GM18951 (cell line): Measurements from ENCODE around the gene INS.

ENCODE experiments used
- POLR2A ChIP-seq: IDR thresholded peaks from 4 replicates; pipeline ENCODE4 v1.6.1; 2011; ENCODE audit warnings: mild to moderate bottlenecking; ENCODE audit not compliant: insufficient read length, insufficient read depth; ENCODE audit errors: extremely low read depth
- in situ Hi-C: fragments of 300-500 bp; cut with MboI; formaldehyde crosslinking; loops from one replicate; pipeline ENCODE4 v1.12.0; 2022; ENCODE audit warnings: low sequenced_read_pairs, mixed read lengths, inconsistent platforms; ENCODE audit not compliant: unreplicated experiment

INS gene

GRCh38 chr11:2202900-2203439 is 42.0 kb upstream of the INS start:
- no peak for TF ChIP-seq POLR2A
- in situ Hi-C loops: no loop called here

GRCh38 chr11:2202071-2202899 is 41.3 kb upstream of the INS start:
- TF ChIP-seq POLR2A: no peak
- in situ Hi-C loops: no loop called here

GRCh38 chr11:2201542-2201941 is 40.5 kb upstream of the INS start:
- in situ Hi-C loops: no loop called here
- no peak for TF ChIP-seq POLR2A

GRCh38 chr11:2200957-2201519 is 40.0 kb upstream of the INS start:
- TF ChIP-seq POLR2A: no peak
- in situ Hi-C loops: no loop called here

- TF ChIP-seq POLR2A: no peak
- in situ Hi-C loops: no loop called here
Measured at GRCh38 chr11:2200536-2200935, 39.5 kb upstream of the INS start.

DNA sequence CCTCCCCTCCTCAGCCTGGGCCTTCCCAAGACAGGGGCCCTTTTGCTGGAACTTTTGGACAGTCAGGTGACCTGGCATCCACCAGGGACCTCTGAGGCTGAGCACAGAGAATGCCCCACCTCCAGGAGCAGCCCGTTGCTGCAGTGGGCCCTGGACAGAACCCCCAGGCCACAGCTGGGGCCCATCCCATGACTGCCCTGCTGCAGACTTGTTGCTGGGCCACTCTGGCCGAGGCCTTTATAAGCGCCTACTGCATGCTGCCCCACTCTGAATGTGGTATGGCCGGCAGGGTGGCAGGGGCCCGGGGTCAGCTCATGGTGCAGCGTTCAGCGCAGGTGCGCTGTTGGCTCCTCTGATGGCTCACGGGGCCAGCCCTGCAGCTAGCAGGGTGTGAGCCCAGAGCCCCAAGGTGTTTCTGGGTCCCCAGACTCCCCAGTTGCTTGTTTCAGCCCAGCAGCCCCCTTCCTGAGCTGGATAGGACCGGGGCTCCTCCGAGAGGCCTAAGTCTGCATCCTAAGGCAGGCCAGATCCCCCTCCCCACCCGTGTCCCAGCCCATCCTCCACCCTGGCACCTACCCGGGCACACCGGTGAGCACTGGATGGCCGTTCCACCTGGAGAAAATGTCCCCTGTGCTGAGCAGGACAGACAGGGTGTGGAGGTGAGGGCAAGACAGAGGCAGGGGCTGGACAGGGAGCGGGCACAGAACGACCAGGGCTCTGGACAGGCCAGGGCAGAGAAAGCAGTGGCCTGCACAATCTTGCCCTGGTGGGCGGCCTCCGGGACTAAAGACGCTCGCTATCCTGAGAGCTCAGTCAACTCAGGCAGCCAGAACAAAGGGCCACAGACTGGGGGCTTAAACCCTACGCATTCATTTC is 38.7 kb upstream of the INS start:
- in situ Hi-C loops: loop anchor here (10.0 kb wide), 1 partner anchor 225 kb away; no protein-coding TSS in a partner anchor
- no peak for TF ChIP-seq POLR2A

DNA sequence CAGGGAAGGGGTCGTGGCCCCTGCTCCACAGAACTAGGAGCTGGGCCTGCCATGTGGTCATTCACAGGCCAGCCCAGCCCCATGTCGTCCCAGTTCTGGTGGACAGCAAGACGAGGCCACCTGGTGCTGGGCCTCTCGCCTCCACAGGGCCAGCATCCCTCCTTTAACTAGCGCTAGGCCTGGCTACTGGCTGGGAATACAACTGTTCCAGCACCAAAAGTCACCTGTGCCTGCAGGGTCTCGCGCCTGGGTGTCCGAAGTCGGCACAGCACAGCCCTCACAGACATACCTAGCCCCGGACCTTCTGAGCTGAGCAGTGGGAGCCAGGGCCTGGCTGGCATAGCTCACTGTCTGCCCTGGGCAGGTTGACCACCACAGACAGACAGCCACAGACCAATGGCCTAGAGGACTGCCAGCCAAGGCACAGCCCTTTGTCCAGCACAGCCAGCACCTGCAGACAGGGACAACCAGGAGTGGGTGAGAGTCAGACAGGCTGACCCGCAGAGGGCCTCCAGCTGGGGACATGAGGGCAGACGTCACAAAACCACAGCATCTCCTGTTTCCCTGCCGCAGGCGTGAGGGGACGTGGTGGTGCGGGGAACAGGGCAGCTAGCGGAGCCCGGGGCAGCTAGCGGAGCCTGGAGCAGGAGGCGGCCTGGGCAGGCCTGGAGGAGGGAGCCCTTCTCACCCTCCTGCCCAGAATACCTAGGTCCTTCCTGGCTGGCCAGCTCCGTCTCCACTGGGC is 37.8 kb upstream of the INS start:
- in situ Hi-C loops: loop anchor here (10.0 kb wide), 1 partner anchor 226 kb away; no protein-coding TSS in a partner anchor

GRCh38 chr11:2197771-2198520 is 36.9 kb upstream of the INS start:
- no peak for TF ChIP-seq POLR2A
- in situ Hi-C loops: loop anchor here (10.0 kb wide), 1 partner anchor 227 kb away; no protein-coding TSS in a partner anchor

More for the DNA sequence above, 37.8 kb upstream of the INS start:
- TF ChIP-seq POLR2A: no peak

DNA sequence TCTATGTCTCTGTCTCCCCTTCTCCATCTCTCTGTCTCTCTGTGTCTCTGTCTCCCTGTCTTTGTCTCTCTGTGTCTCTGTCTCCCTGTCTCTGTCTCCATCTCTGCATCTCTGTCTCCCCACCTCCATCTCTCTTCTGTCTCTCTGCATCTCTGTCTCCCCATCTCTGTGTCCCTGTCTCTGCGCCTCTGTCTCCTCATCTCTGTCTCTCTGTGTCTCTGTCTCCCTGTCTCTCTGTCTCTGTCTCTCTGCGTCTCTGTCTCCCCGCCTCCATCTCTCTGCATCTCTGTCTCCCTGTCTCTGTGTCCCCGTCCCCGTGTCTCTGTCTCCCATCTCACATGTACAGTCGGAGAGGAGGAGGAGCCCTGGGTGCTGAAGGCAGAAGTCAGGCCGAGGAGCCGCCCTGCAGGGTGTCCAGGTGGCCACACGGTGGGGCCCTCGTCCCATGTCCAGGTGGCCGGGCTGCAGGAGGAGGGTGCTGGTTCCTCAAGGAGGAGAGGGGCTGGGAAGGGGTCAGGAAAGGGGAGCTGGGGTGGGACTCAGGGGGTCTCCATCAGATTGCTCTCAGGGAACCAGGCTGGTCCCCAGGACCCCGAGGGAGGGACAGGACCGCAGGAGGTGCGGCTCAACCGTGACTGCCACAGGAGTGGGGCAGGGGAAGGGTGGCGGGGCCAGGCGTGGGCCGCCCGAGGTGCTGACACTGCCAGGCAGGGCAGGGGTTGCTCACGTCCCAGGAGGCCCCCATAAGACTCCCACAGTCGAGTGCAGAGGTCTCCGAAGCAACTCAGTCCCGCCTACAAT is 36.2 kb upstream of the INS start:
- in situ Hi-C loops: loop anchor here (10.0 kb wide), 1 partner anchor 228 kb away; no protein-coding TSS in a partner anchor

DNA sequence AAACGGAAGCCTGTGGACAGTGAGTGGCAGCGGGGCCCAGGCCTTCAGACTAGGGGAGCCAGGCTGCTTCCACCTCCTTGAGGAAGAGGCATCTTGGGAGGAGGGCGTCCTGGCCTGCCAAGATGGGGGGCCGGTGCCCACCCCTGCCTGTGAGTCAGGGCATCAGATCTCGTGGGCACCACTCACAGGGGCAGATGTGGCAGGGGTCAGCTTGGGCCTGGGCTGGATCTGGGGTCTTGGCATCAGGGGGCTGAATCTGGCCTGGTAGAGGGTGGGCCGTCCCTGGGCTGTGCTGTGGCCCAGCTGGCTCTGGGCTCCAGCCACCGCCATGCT is 34.7 kb upstream of the INS start:
- no peak for TF ChIP-seq POLR2A
- in situ Hi-C loops: loop anchor here (10.0 kb wide), 1 partner anchor 229 kb away; no protein-coding TSS in a partner anchor

More for the DNA sequence above, 36.2 kb upstream of the INS start:
- TF ChIP-seq POLR2A: no peak
